Measurements from ENCODE around the gene EYA2.

Gene EYA2

GRCh38 chr20:47122560-47122959, 227.9 kb downstream of the EYA2 start:
- Histone ChIP-seq H3K36me3 (ENCODE audit: insufficient read depth, insufficient read length, low read length) (no peaks in the 10 kb centered on the region), H3K9ac (ENCODE audit: insufficient read length, low read depth) (no peak overlapping the region), H3K4me3 (ENCODE audit: insufficient read length, low read depth) (no peak overlapping the region), H3K9me3 (ENCODE audit: insufficient read depth, low read length) (no peaks in the 10 kb centered on the region), H3K4me1 (ENCODE audit: insufficient read depth, insufficient read length) (peaks cover 3% of the 10 kb centered on the region), H3K27me3 (ENCODE audit: insufficient read depth, insufficient read length) (no peaks in the 10 kb centered on the region)
- DNase-seq (ENCODE audit: low read depth, low spot score), result no peak
- TF ChIP-seq YY1 (IDR thresholded peaks at IDR 0.05; ENCODE audit: insufficient read depth, insufficient read length) (no peak), ZNF274 (IDR thresholded peaks at IDR 0.05; ENCODE audit: low read depth, low read length) (no peak), SUZ12 (IDR thresholded peaks at IDR 0.05; ENCODE audit: extremely low read depth, insufficient read depth, insufficient read length) (no peak)

GRCh38 chr20:47124181-47124717, 229.6 kb downstream of the EYA2 start:
- no peaks in the 10 kb centered on the region for H3K36me3 ChIP-seq (ENCODE audit: insufficient read depth, insufficient read length, low read length)
- H3K4me3 ChIP-seq (ENCODE audit: insufficient read length, low read depth), result no peak overlapping the region
- H3K9me3 ChIP-seq (ENCODE audit: insufficient read depth, low read length), result no peaks in the 10 kb centered on the region
- TF ChIP-seq ZNF274 (IDR thresholded peaks at IDR 0.05; ENCODE audit: low read depth, low read length), result no peak
- no peak for TF ChIP-seq YY1 (IDR thresholded peaks at IDR 0.05; ENCODE audit: insufficient read depth, insufficient read length)
- no peaks in the 10 kb centered on the region for H3K27me3 ChIP-seq (ENCODE audit: insufficient read depth, insufficient read length)
- H3K4me1 ChIP-seq (ENCODE audit: insufficient read depth, insufficient read length), result peaks cover 3% of the 10 kb centered on the region
- no peak for DNase-seq (ENCODE audit: low read depth, low spot score)
- H3K9ac ChIP-seq (ENCODE audit: insufficient read length, low read depth), result no peak overlapping the region

- TF ChIP-seq YY1 (IDR thresholded peaks at IDR 0.05; ENCODE audit: insufficient read depth, insufficient read length) (no peak), SUZ12 (IDR thresholded peaks at IDR 0.05; ENCODE audit: extremely low read depth, insufficient read depth, insufficient read length) (no peak), ZNF274 (IDR thresholded peaks at IDR 0.05; ENCODE audit: low read depth, low read length) (no peak)
- no peak for DNase-seq (ENCODE audit: low read depth, low spot score)
Measured at GRCh38 chr20:47125508-47125757, 230.8 kb downstream of the EYA2 start.

GRCh38 chr20:47125758-47126591, 231.3 kb downstream of the EYA2 start:
- no peak for TF ChIP-seq YY1 (IDR thresholded peaks at IDR 0.05; ENCODE audit: insufficient read depth, insufficient read length)
- no peak for TF ChIP-seq SUZ12 (IDR thresholded peaks at IDR 0.05; ENCODE audit: extremely low read depth, insufficient read depth, insufficient read length)
- TF ChIP-seq ZNF274 (IDR thresholded peaks at IDR 0.05; ENCODE audit: low read depth, low read length), result no peak
- Histone ChIP-seq H3K36me3 (ENCODE audit: insufficient read depth, insufficient read length, low read length) (no peaks in the 10 kb centered on the region), H3K9ac (ENCODE audit: insufficient read length, low read depth) (no peak overlapping the region), H3K9me3 (ENCODE audit: insufficient read depth, low read length) (no peaks in the 10 kb centered on the region), H3K4me3 (ENCODE audit: insufficient read length, low read depth) (no peak overlapping the region), H3K27me3 (ENCODE audit: insufficient read depth, insufficient read length) (no peaks in the 10 kb centered on the region), H3K4me1 (ENCODE audit: insufficient read depth, insufficient read length) (peaks cover 3% of the 10 kb centered on the region)
- no peak for DNase-seq (ENCODE audit: low read depth, low spot score)

More at GRCh38 chr20:47125508-47125757, 230.8 kb downstream of the EYA2 start:
- no peaks in the 10 kb centered on the region for H3K36me3 ChIP-seq (ENCODE audit: insufficient read depth, insufficient read length, low read length)
- no peaks in the 10 kb centered on the region for H3K9me3 ChIP-seq (ENCODE audit: insufficient read depth, low read length)
- no peak overlapping the region for H3K4me3 ChIP-seq (ENCODE audit: insufficient read length, low read depth)
- H3K9ac ChIP-seq (ENCODE audit: insufficient read length, low read depth), result no peak overlapping the region
- peaks cover 3% of the 10 kb centered on the region for H3K4me1 ChIP-seq (ENCODE audit: insufficient read depth, insufficient read length)
- H3K27me3 ChIP-seq (ENCODE audit: insufficient read depth, insufficient read length), result no peaks in the 10 kb centered on the region

- Histone ChIP-seq H3K9ac (ENCODE audit: insufficient read length, low read depth) (no peak overlapping the region), H3K27me3 (ENCODE audit: insufficient read depth, insufficient read length) (no peaks in the 10 kb centered on the region), H3K36me3 (ENCODE audit: insufficient read depth, insufficient read length, low read length) (no peaks in the 10 kb centered on the region), H3K4me3 (ENCODE audit: insufficient read length, low read depth) (no peak overlapping the region), H3K9me3 (ENCODE audit: insufficient read depth, low read length) (no peaks in the 10 kb centered on the region), H3K4me1 (ENCODE audit: insufficient read depth, insufficient read length) (peaks cover 3% of the 10 kb centered on the region)
- TF ChIP-seq SUZ12 (IDR thresholded peaks at IDR 0.05; ENCODE audit: extremely low read depth, insufficient read depth, insufficient read length), result no peak
- TF ChIP-seq YY1 (IDR thresholded peaks at IDR 0.05; ENCODE audit: insufficient read depth, insufficient read length), result no peak
- no peak for TF ChIP-seq ZNF274 (IDR thresholded peaks at IDR 0.05; ENCODE audit: low read depth, low read length)
- DNase-seq (ENCODE audit: low read depth, low spot score), result no peak
Measured at GRCh38 chr20:47126709-47127108, 232.1 kb downstream of the EYA2 start.

GRCh38 chr20:47127546-47127945, 232.9 kb downstream of the EYA2 start:
- DNase-seq (ENCODE audit: low read depth, low spot score), result no peak
- Histone ChIP-seq H3K9me3 (ENCODE audit: insufficient read depth, low read length) (no peaks in the 10 kb centered on the region), H3K9ac (ENCODE audit: insufficient read length, low read depth) (no peak overlapping the region), H3K36me3 (ENCODE audit: insufficient read depth, insufficient read length, low read length) (no peaks in the 10 kb centered on the region), H3K4me1 (ENCODE audit: insufficient read depth, insufficient read length) (peaks cover 3% of the 10 kb centered on the region), H3K4me3 (ENCODE audit: insufficient read length, low read depth) (no peak overlapping the region), H3K27me3 (ENCODE audit: insufficient read depth, insufficient read length) (no peaks in the 10 kb centered on the region)
- TF ChIP-seq SUZ12 (IDR thresholded peaks at IDR 0.05; ENCODE audit: extremely low read depth, insufficient read depth, insufficient read length) (no peak), YY1 (IDR thresholded peaks at IDR 0.05; ENCODE audit: insufficient read depth, insufficient read length) (no peak), ZNF274 (IDR thresholded peaks at IDR 0.05; ENCODE audit: low read depth, low read length) (no peak)

- Histone ChIP-seq H3K27me3 (ENCODE audit: insufficient read depth, insufficient read length) (no peaks in the 10 kb centered on the region), H3K9me3 (ENCODE audit: insufficient read depth, low read length) (no peaks in the 10 kb centered on the region), H3K36me3 (ENCODE audit: insufficient read depth, insufficient read length, low read length) (no peaks in the 10 kb centered on the region), H3K9ac (ENCODE audit: insufficient read length, low read depth) (no peak overlapping the region), H3K4me3 (ENCODE audit: insufficient read length, low read depth) (no peak overlapping the region), H3K4me1 (ENCODE audit: insufficient read depth, insufficient read length) (peaks cover 3% of the 10 kb centered on the region)
- no peak for TF ChIP-seq YY1 (IDR thresholded peaks at IDR 0.05; ENCODE audit: insufficient read depth, insufficient read length)
- TF ChIP-seq ZNF274 (IDR thresholded peaks at IDR 0.05; ENCODE audit: low read depth, low read length), result no peak
- no peak for TF ChIP-seq SUZ12 (IDR thresholded peaks at IDR 0.05; ENCODE audit: extremely low read depth, insufficient read depth, insufficient read length)
- DNase-seq (ENCODE audit: low read depth, low spot score), result no peak
Measured at GRCh38 chr20:47127999-47128398, 233.4 kb downstream of the EYA2 start.
